ENCODE results near the gene PHF20.
"Not testable (repeated sequence)": the region's sequence is repeated elsewhere in the genome, so short reads cannot be mapped to it uniquely, and the experiment has no call there.

PHF20 gene

DNA sequence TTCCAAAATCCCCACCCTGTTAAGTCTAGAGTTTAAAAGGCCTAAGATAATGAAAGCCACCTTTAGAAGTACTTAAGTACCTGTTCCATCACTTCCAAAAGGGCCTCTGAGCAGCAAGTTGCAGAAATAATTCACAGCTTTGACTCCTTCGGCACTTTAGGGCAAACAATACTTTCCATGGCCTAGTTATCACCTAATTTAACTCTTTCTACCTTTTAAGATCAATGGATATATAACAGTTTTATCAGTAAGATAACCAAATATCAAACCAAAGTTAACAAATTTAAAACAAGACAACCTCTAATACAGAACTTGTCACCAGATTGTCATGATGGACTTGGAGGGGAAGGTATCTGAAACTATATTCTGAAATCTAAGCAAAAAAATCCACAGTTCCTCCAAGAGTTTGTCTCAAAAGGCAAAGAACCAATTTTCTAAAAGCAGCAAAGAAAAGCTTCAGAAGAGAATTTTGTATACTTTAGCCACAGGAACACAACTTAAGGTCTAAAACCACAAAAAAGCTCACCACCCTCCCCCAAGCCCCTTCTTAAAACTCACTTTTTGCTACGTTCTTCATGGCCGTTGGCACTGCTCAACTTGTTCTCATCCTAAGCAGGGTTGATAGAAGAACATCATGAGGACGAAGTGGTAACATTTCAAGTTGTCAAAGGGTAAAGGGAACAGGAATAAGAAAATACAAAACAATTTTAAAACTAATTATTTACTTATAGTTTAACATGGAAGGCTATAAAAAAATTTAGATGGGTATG lies 33.2 kb upstream of the PHF20 start:
- no peak for DNase-seq

- DNase-seq, result no peak
Observed at GRCh38 chr20:35739294-35740163, 32.3 kb upstream of the PHF20 start.

GRCh38 chr20:35741892-35742740 lies 29.7 kb upstream of the PHF20 start, which contains the start of gene RBM39:
TSS of gene RBM39 (minus strand) at chr20:35742260. CDS start at chr20:35740874, 1,386 bp downstream.
- DNase-seq, result peak; percentile 83 to 100 (median 99)

- peak in 1 of 56 donors; percentile 47 for DNase-seq
Observed at GRCh38 chr20:35742741-35743523, 28.9 kb upstream of the PHF20 start.

GRCh38 chr20:35743693-35744491 lies 27.9 kb upstream of the PHF20 start:
- no peak for DNase-seq

DNA sequence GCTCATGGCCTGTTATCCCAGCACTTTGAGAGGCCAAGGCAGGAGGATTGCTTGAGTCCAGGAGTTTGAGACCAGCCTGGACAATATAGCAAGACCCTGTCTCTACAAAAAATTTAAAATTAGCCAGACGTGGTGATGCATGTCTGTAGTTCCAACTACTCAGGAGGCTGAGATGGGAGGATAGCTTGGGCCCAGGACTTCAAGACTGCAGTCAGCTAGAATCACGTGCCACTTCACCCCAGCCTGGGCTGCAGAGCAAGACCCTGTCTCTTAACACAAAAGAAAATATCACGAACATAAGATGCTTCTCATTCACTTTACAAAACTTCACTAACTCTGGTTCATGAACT lies 27.3 kb upstream of the PHF20 start:
- not testable (repeated sequence) for DNase-seq

DNA sequence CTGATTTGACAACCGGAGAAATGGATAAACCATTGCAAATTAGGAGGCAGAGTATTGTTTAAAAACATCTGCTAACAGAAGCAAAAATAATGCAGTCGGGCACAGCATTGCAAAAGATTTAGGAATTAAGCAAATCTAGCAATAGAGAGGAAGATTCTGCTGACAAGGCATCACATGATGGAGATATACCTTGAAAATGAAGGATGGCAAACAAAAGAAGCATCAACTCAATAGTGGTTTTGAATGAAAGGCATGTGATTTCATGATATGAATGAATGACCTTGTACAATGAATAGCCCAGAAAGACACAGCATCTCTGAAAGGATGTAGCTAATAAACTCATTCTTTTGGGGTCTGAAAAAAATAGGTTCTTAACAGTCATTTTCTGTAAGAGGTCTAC lies 21.2 kb upstream of the PHF20 start:
- no peak for DNase-seq

GRCh38 chr20:35756404-35756803 lies 15.4 kb upstream of the PHF20 start:
- DNase-seq, result no peak

- no peak for DNase-seq
Observed at GRCh38 chr20:35757098-35757705, 14.6 kb upstream of the PHF20 start.

DNA sequence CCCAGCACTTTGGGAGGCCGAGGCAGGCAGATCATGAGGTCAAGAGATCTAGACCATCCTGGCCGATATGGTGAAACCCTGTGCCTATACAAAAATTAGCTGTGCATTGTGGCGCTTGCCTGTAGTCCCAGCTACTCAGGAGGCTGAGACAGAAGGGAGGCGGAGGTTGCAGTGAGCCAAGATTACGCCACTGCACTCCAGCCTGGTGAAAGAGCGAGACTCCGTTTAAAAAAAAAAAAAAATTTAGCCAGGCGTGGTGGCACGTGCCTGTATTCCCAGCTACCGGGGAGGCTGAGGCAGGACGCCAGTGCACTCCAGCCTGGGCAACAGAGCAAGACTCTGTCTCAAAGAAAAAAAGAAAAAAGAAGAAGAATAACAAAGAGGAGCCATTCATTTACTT lies 10.3 kb upstream of the PHF20 start:
- DNase-seq, result not testable (repeated sequence)

GRCh38 chr20:35762461-35762860 lies 9.4 kb upstream of the PHF20 start:
- DNase-seq, result no peak

- not testable (repeated sequence) for DNase-seq
Observed at GRCh38 chr20:35764936-35765335, 6.9 kb upstream of the PHF20 start.

DNA sequence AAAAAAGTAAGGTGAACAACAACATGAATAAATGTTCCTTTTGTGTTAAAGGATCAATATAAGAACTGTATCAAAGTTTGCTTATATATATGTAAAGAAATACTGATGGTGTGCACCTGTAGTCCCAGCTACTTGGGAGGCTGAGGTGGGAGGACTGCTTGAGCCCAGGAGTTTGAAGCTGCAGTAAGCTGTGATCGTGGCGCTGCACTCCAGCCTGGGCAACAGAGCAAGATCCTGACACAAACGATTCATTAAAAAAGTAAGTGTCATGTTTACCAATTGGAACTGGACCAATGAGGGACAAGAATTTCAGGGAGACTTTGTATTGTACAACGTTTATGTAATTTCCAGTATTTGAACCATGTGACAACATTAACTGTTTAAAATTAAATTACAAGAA lies 5.0 kb upstream of the PHF20 start:
- no peak for DNase-seq

DNA sequence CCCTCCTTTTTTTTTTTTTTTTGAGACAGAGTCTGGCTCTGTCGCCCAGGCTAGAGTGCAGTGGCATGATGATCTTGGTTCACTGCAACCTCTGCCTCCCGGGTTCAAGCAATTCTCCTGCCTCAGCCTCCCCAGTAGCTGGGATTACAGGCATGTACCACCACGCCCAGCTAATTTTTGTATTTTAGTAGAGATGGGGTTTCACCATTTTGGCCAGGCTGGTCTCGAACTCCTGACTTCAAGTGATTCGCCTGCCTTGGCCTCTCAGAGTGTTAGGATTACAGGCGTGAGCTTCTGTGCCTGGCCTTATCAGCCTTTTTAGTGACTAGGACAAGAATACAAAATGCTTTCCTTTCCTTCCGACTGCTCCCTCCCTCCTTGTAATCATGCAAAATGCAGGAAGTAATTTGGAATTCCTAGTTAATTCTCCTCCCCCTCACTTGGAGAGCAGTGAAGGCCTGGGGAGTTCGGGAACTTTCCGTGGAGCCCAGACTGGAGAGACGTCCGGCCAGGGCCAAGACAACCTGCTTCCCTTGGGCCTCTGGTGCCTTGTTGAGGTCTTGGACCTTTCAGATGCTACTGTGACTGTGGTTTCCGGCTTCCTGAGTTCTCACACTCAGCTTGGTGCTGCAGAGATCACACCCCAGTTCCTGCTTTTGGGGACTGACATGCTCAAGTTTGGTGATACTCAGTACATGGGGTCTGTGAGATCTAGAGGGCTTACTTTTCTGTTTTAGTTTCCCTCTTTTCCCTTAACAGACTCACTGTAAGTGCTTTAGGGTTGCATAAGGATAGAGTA lies 3.9 kb upstream of the PHF20 start:
- DNase-seq, result peak in 40 of 56 donors; percentile 1 to 68 (median 24)

GRCh38 chr20:35768731-35769664 lies 2.8 kb upstream of the PHF20 start:
- peak in 54 of 56 donors; percentile 3 to 91 (median 59) for DNase-seq

DNA sequence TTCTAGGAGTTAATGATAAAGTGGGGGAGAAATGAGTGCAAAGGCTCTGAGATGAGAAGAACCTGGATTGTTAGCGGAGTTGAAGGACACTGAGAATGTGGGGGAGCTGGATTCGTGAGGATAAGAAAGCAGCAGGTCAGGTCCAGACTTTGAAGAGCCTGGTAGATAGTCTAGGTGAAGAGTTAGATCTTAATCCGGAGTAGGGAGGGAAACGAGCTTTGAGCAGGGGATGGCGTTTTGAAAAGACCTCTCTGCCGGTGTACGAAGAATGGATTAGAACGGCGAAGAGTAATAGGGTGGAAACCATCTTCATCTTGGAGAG lies 487 bp upstream of the PHF20 start:
- DNase-seq, result no peak

GRCh38 chr20:35772563-35773058 lies 796 bp downstream of the PHF20 start:
- no peak for DNase-seq
